Lower leg skin (tissue), 3 donors: Measurements from ENCODE around the gene FAP.

ENCODE experiments used
- POLR2A ChIP-seq, 2 donors: fragments of 450-650 bp; IDR thresholded peaks; one replicate each; pipeline ENCODE4 v1.6.1; 2016 to 2017; ENCODE audit warnings: antibody characterized with exemption in 2 of 2, mild to moderate bottlenecking in 1 of 2, moderate library complexity in 1 of 2
- TF ChIP-seq, protein P1 (sequence below), 3 donors: fragments of 450-650 bp; IDR thresholded peaks; one replicate each; pipeline ENCODE4 v1.5.1; 2016; ENCODE audit warnings: antibody characterized with exemption in 3 of 3, mild to moderate bottlenecking in 3 of 3, moderate library complexity in 2 of 3

DNA sequence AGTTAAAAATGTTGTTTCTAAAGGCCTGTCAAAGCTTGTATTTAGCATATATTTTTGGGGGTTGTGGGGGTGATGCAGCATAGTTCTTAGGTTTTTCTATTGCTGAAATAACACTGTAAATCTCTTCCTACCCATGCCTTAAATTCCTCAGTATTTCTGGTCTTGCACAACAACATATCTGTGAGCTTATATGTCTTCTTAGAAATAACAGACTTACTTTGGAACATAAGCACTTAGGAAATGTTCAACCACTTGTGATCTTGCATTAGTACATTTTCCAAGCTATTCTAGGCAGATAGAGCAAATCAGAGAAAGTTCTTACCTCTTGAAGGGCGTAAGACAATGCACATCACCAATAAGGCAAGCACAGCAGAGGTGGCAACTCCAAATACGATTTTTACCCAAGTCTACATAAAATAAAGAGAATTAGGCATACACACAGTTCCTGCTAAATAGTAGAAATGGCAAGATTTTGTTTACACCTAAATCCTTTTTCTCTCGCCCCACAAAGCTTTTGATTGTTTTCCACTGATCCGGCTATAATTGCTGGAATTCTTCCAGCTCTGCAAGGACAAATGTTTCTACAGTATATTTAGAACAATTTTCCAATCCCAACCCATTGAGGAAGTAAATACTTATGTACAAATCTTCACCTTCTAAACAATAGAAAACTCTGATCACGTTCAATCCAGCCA lies 512 bp downstream of the FAP start:
- TF ChIP-seq, protein P1, sequence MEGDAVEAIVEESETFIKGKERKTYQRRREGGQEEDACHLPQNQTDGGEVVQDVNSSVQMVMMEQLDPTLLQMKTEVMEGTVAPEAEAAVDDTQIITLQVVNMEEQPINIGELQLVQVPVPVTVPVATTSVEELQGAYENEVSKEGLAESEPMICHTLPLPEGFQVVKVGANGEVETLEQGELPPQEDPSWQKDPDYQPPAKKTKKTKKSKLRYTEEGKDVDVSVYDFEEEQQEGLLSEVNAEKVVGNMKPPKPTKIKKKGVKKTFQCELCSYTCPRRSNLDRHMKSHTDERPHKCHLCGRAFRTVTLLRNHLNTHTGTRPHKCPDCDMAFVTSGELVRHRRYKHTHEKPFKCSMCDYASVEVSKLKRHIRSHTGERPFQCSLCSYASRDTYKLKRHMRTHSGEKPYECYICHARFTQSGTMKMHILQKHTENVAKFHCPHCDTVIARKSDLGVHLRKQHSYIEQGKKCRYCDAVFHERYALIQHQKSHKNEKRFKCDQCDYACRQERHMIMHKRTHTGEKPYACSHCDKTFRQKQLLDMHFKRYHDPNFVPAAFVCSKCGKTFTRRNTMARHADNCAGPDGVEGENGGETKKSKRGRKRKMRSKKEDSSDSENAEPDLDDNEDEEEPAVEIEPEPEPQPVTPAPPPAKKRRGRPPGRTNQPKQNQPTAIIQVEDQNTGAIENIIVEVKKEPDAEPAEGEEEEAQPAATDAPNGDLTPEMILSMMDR (IDR thresholded peaks at IDR 0.05) = no peak
- TF ChIP-seq POLR2A (IDR thresholded peaks at IDR 0.05) = no peak
